ENCODE measurements around the gene GREB1L. TPM values are rescaled to one million over a fixed set of nuclear protein-coding genes. Genes with fewer than 3 reads are reported as not detected.
A peak's percentile ranks its signal among the peaks of the same experiment; 100 is the strongest.

Gene GREB1L
- total RNA-seq, 1 experiment from 2014 or later, result 0.26 TPM

DNA sequence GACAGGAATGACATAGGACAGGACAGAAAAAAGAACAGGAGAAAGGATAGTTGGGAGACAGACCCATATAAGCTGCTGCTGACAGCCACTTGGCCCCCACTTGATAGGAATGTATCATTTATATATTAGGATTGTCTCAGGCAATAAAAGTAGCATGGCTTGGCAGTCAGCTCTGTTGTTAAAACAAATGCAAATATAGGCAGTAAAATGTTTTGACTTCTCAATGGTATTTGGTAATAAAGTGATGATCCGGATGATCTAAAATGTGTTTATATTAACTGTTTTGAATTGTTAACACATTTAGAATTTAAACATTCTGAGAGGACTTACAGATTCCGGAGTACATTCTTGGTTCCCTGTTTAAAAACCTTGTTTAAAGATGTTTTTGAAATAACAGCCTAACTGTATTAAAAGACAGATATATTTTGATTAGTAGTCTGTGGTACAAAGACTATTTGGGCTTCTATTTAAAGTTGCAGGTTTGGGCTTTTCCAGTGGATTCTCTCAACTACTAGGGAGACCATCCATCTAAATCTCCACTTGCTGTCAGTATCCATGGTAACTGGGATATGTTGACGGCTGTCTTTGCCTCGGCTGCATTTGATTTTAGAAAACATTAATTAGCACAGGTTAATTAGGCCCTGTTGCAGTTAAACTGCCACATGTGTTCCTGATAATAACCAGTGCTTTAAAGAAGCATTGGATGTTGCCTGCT lies 210.9 kb downstream of the GREB1L start (continued):
- TF ChIP-seq, protein P1, sequence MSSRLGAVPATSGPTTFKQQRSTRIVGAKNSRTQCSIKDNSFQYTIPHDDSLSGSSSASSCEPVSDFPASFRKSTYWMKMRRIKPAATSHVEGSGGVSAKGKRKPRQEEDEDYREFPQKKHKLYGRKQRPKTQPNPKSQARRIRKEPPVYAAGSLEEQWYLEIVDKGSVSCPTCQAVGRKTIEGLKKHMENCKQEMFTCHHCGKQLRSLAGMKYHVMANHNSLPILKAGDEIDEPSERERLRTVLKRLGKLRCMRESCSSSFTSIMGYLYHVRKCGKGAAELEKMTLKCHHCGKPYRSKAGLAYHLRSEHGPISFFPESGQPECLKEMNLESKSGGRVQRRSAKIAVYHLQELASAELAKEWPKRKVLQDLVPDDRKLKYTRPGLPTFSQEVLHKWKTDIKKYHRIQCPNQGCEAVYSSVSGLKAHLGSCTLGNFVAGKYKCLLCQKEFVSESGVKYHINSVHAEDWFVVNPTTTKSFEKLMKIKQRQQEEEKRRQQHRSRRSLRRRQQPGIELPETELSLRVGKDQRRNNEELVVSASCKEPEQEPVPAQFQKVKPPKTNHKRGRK (CRISPR knock-in tag; IDR thresholded peaks at IDR 0.05; ENCODE audit: borderline replicate concordance), result no peak
- TF ChIP-seq CREM (CRISPR knock-in tag; IDR thresholded peaks at IDR 0.05) (no peak), HMGA2 (CRISPR knock-in tag; IDR thresholded peaks at IDR 0.05) (no peak), CREB1 (CRISPR knock-in tag; IDR thresholded peaks at IDR 0.05) (no peak)
- TF ChIP-seq, protein P2, sequence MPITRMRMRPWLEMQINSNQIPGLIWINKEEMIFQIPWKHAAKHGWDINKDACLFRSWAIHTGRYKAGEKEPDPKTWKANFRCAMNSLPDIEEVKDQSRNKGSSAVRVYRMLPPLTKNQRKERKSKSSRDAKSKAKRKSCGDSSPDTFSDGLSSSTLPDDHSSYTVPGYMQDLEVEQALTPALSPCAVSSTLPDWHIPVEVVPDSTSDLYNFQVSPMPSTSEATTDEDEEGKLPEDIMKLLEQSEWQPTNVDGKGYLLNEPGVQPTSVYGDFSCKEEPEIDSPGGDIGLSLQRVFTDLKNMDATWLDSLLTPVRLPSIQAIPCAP (CRISPR knock-in tag; IDR thresholded peaks at IDR 0.05), result no peak

DNA sequence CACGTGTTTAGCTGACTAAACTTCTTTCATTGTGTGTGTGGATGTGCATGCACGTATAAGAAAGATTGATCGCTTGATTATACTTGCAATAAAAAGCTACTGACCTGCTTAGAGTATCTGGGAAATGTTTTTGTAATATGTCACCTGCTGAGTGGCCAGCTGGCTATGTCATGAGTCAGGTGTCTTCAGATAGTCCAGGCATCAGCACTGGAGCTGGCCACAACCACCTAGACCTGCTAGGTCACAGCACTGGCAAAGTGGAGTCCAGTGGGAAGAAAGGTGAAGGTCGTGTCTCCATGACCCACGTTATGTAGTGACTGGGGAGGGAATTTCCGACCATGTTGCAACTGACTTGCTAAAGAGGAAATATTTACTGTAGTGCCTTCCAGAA lies 211.5 kb downstream of the GREB1L start:
- Mint-ChIP-seq H3K4me3 (no peak overlapping the region), H3K27me3 (ENCODE audit: low read depth) (no peaks in the 10 kb centered on the region; the same call in 1 of the 2 replicates), H3K36me3 (no peaks in the 10 kb centered on the region), H3K4me1 (peaks cover 4% of the 10 kb centered on the region), H3K27ac (0 out of 2 replicates have a peak overlapping the region, but pooled peaks have one; percentile 39), H3K9me3 (no peaks in the 10 kb centered on the region)
- TF ChIP-seq, protein P3, sequence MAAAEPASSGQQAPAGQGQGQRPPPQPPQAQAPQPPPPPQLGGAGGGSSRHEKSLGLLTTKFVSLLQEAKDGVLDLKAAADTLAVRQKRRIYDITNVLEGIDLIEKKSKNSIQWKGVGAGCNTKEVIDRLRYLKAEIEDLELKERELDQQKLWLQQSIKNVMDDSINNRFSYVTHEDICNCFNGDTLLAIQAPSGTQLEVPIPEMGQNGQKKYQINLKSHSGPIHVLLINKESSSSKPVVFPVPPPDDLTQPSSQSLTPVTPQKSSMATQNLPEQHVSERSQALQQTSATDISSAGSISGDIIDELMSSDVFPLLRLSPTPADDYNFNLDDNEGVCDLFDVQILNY (CRISPR knock-in tag; IDR thresholded peaks at IDR 0.05), result no peak
- TF ChIP-seq, protein P1 (CRISPR knock-in tag; IDR thresholded peaks at IDR 0.05; ENCODE audit: borderline replicate concordance), result no peak
- TF ChIP-seq, protein P4, sequence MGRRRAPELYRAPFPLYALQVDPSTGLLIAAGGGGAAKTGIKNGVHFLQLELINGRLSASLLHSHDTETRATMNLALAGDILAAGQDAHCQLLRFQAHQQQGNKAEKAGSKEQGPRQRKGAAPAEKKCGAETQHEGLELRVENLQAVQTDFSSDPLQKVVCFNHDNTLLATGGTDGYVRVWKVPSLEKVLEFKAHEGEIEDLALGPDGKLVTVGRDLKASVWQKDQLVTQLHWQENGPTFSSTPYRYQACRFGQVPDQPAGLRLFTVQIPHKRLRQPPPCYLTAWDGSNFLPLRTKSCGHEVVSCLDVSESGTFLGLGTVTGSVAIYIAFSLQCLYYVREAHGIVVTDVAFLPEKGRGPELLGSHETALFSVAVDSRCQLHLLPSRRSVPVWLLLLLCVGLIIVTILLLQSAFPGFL (CRISPR knock-in tag; IDR thresholded peaks at IDR 0.05; ENCODE audit: borderline replicate concordance), result no peak
- TF ChIP-seq FOXK1 (CRISPR knock-in tag; IDR thresholded peaks at IDR 0.05) (no peak), NR3C1 (CRISPR knock-in tag; conservative IDR thresholded peaks at IDR 0.05; ENCODE audit: low read depth) (no peak)
- DNase-seq (ENCODE audit: low spot score) (no peak), ATAC-seq (no peak)
- CTCF ChIA-PET, result interaction anchor here (0.6 kb wide), 1 partner anchor 47 kb away, joined by 6 read pairs; no protein-coding TSS in a partner anchor
- POLR2A ChIA-PET, result interaction anchor here (0.6 kb wide), 1 partner anchor 67 kb away, joined by 3 read pairs; no protein-coding TSS in a partner anchor

DNA sequence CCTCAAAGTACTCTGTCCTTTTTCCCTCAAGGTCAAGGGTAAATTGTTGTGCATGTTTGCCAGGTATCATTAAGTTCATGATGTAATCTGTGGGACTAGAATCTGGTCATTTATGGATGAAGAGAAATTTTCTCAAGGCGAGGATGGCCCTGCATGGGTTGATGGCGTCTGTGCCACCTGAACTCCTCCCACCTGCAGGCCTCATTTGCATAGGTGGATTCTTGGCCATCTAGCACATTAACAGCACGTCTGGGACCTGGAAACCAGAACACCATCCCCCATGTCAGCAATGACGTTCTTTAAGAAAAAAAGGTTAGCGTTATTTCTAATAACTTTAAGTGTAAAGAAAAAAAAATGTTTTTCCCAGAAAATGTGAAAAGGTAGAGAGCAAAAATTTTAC lies 212.7 kb downstream of the GREB1L start:
- Mint-ChIP-seq H3K9me3 (no peaks in the 10 kb centered on the region), H3K4me1 (peaks cover 6% of the 10 kb centered on the region), H3K27me3 (ENCODE audit: low read depth) (no peaks in the 10 kb centered on the region; the same call in 1 of the 2 replicates), H3K4me3 (no peak overlapping the region), H3K36me3 (no peaks in the 10 kb centered on the region), H3K27ac (no peak overlapping the region)
- ATAC-seq (peak; percentile 76), DNase-seq (ENCODE audit: low spot score) (peak; percentile 16)
- CTCF ChIA-PET, result no interaction called here
- TF ChIP-seq, protein P5, sequence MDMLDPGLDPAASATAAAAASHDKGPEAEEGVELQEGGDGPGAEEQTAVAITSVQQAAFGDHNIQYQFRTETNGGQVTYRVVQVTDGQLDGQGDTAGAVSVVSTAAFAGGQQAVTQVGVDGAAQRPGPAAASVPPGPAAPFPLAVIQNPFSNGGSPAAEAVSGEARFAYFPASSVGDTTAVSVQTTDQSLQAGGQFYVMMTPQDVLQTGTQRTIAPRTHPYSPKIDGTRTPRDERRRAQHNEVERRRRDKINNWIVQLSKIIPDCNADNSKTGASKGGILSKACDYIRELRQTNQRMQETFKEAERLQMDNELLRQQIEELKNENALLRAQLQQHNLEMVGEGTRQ (CRISPR knock-in tag; IDR thresholded peaks at IDR 0.05), result no peak
- POLR2A ChIA-PET, result no interaction called here

Measured in WTC11 (cell line).